HG03196 (cell line): ENCODE data around the gene ASXL3.

Experiments
- ATAC-seq: cut with Tn5 transposase; IDR thresholded peaks from one replicate; pipeline ENCODE4 v1.9.1; 2021; ENCODE audit not compliant: unreplicated experiment

The ASXL3 gene

GRCh38 chr18:33656889-33657448, 79.0 kb downstream of the ASXL3 start:
- no peak for ATAC-seq

GRCh38 chr18:33660696-33661310, 82.8 kb downstream of the ASXL3 start:
- no peak for ATAC-seq

GRCh38 chr18:33664241-33664874, 86.3 kb downstream of the ASXL3 start:
- no peak for ATAC-seq

- ATAC-seq, result no peak
Measured at GRCh38 chr18:33665187-33665586, 87.2 kb downstream of the ASXL3 start.

GRCh38 chr18:33665641-33666040, 87.6 kb downstream of the ASXL3 start:
- no peak for ATAC-seq

- no peak for ATAC-seq
Measured at GRCh38 chr18:33666915-33667314, 88.9 kb downstream of the ASXL3 start.

- ATAC-seq, result no peak
Measured at GRCh38 chr18:33669589-33669988, 91.6 kb downstream of the ASXL3 start.

- no peak for ATAC-seq
Measured at GRCh38 chr18:33670029-33670428, 92.0 kb downstream of the ASXL3 start.

- ATAC-seq, result no peak
Measured at GRCh38 chr18:33673689-33674088, 95.7 kb downstream of the ASXL3 start.

- ATAC-seq, result no peak
Measured at GRCh38 chr18:33676593-33676992, 98.6 kb downstream of the ASXL3 start.

GRCh38 chr18:33677891-33678290, 99.9 kb downstream of the ASXL3 start:
- no peak for ATAC-seq

- ATAC-seq, result no peak
Measured at GRCh38 chr18:33682436-33682835, 104.4 kb downstream of the ASXL3 start.

GRCh38 chr18:33694593-33694992, 116.6 kb downstream of the ASXL3 start:
- ATAC-seq, result no peak

- no peak for ATAC-seq
Measured at GRCh38 chr18:33696332-33697162, 118.5 kb downstream of the ASXL3 start.

GRCh38 chr18:33697498-33697897, 119.5 kb downstream of the ASXL3 start:
- no peak for ATAC-seq

- no peak for ATAC-seq
Measured at GRCh38 chr18:33699372-33699771, 121.4 kb downstream of the ASXL3 start.

- ATAC-seq, result peak; percentile 87
Measured at GRCh38 chr18:33700513-33700976, 122.5 kb downstream of the ASXL3 start.

- ATAC-seq, result no peak
Measured at GRCh38 chr18:33702625-33703024, 124.6 kb downstream of the ASXL3 start.

- no peak for ATAC-seq
Measured at GRCh38 chr18:33706391-33706790, 128.4 kb downstream of the ASXL3 start.

- ATAC-seq, result no peak
Measured at GRCh38 chr18:33708876-33709275, 130.9 kb downstream of the ASXL3 start.

- ATAC-seq, result no peak
Measured at GRCh38 chr18:33710269-33710668, 132.2 kb downstream of the ASXL3 start.

GRCh38 chr18:33711514-33711913, 133.5 kb downstream of the ASXL3 start:
- ATAC-seq, result no peak
